IMR-90 (cell line): Measurements from ENCODE around the gene DISC1. TPM values are rescaled to one million over a fixed set of nuclear protein-coding genes. Genes with fewer than 3 reads are reported as not detected.

ENCODE experiments used
- ATAC-seq: fragments of 200-7000 bp; cut with Tn5 transposase; 2 replicates; pipeline ENCODE4 v1.9.1; 2020; ENCODE audit warnings: low read depth, mild to moderate bottlenecking, moderate library complexity
- BruUV-seq: library from RNA; stranded (reverse); fragments of 400-500 nt; replicated peaks from 2 replicates; lab custom pipeline; 2021; lab: Mats Ljungman, UMichigan
- CTCF ChIA-PET: fragments of 300-600 bp; formaldehyde crosslinking; extraction: SDS; loops from one replicate; lab custom pipeline; 2021; ENCODE audit warnings: antibody characterized with exemption; lab: Yijun Ruan, JAX
- POLR2A ChIA-PET: fragments of 300-600 bp; sonication (Branson Sonifier 250); formaldehyde crosslinking; loops from one replicate; lab custom pipeline; 2022; ENCODE audit warnings: antibody characterized with exemption; ENCODE audit not compliant: unreplicated experiment; lab: Charles Lee
- DNase-seq: peaks from one replicate; pipeline ENCODE4 v3.0.0; 2013
- H2AFZ ChIP-seq: replicated peaks from 2 replicates; pipeline ENCODE3; 2013; ENCODE audit warnings: low read length, mild to moderate bottlenecking; ENCODE audit not compliant: poor library complexity
- H2AK5ac ChIP-seq: 2 replicates; pipeline ENCODE4 v1.6.1; 2013; ENCODE audit warnings: low read depth, low read length, inconsistent platforms
- H2AK9ac ChIP-seq: replicated peaks from 2 replicates; pipeline ENCODE3; 2013; ENCODE audit warnings: mild to moderate bottlenecking, low read depth, low read length, moderate library complexity; ENCODE audit not compliant: poor library complexity
- H2BK120ac ChIP-seq: 2 replicates; pipeline ENCODE4 v1.6.1; 2013; ENCODE audit warnings: low read depth, low read length, inconsistent platforms
- H2BK15ac ChIP-seq: 3 replicates; pipeline ENCODE4 v1.6.1; 2013; ENCODE audit warnings: low read depth, low read length, inconsistent platforms
- H2BK20ac ChIP-seq: 2 replicates; pipeline ENCODE4 v1.6.1; 2013; ENCODE audit warnings: low read depth, mild to moderate bottlenecking, inconsistent platforms, low read length, moderate library complexity
- H2BK5ac ChIP-seq: 2 replicates; pipeline ENCODE4 v1.6.1; 2013; ENCODE audit warnings: mild to moderate bottlenecking, low read depth, low read length, inconsistent platforms; ENCODE audit not compliant: poor library complexity, severe bottlenecking
- H3K14ac ChIP-seq: replicated peaks from 2 replicates; pipeline ENCODE4 v1.6.1; 2013; ENCODE audit warnings: low read depth, low read length, inconsistent platforms
- H3K18ac ChIP-seq: 2 replicates; pipeline ENCODE4 v1.6.1; 2013; ENCODE audit warnings: low read depth, low read length, control low read depth
- H3K23ac ChIP-seq: 2 replicates; pipeline ENCODE4 v1.6.1; 2013; ENCODE audit warnings: low read depth, low read length, inconsistent platforms
- H3K27ac ChIP-seq: 2 replicates; pipeline ENCODE4 v1.5.1; 2013; ENCODE audit warnings: mild to moderate bottlenecking, control low read depth, low read length; ENCODE audit not compliant: insufficient read depth
- H3K27me3 ChIP-seq: 2 replicates; pipeline ENCODE4 v1.6.1; 2013; ENCODE audit warnings: low read length; ENCODE audit not compliant: control insufficient read depth, insufficient read depth
- H3K36me3 ChIP-seq: 2 replicates; pipeline ENCODE4 v1.6.1; 2013; ENCODE audit warnings: low read length, mixed read lengths; ENCODE audit not compliant: control insufficient read depth, insufficient read depth
- H3K4ac ChIP-seq: 2 replicates; pipeline ENCODE4 v1.6.1; 2013; ENCODE audit warnings: low read depth, low read length, inconsistent platforms
- H3K4me1 ChIP-seq: 2 replicates; pipeline ENCODE4 v1.6.1; 2013; ENCODE audit warnings: low read length, mixed read lengths; ENCODE audit not compliant: control insufficient read depth, insufficient read depth
- H3K4me2 ChIP-seq: 2 replicates; pipeline ENCODE4 v1.6.1; 2013; ENCODE audit warnings: low read depth, mild to moderate bottlenecking, control low read depth, low read length, moderate library complexity
- H3K4me3 ChIP-seq: 2 replicates; pipeline ENCODE4 v1.5.1; 2013; ENCODE audit warnings: low read depth, mild to moderate bottlenecking, control low read depth, low read length, moderate library complexity; ENCODE audit not compliant: insufficient read depth
- H3K56ac ChIP-seq: 2 replicates; pipeline ENCODE4 v1.6.1; 2013; ENCODE audit warnings: low read length, inconsistent platforms; ENCODE audit not compliant: insufficient read depth; ENCODE audit errors: extremely low read depth
- H3K79me1 ChIP-seq, 2 experiments: 2 replicates each; pipeline ENCODE4 v1.6.1; 2013; ENCODE audit warnings: low read length in 2 of 2, inconsistent platforms in 1 of 2, low read depth in 1 of 2
- H3K9ac ChIP-seq: 2 replicates; pipeline ENCODE4 v1.6.1; 2013; ENCODE audit warnings: low read depth, low read length, control low read depth
- H3K9me1 ChIP-seq: 2 replicates; pipeline ENCODE4 v1.6.1; 2013; ENCODE audit warnings: low read length, inconsistent platforms; ENCODE audit not compliant: insufficient read depth
- H3K9me3 ChIP-seq: 2 replicates; pipeline ENCODE4 v1.6.1; 2013; ENCODE audit warnings: low read length; ENCODE audit not compliant: control insufficient read depth, insufficient read depth
- H4K20me1 ChIP-seq: 2 replicates; pipeline ENCODE4 v1.6.1; 2013; ENCODE audit warnings: low read length, inconsistent platforms; ENCODE audit not compliant: insufficient read depth
- H4K5ac ChIP-seq: 2 replicates; pipeline ENCODE4 v1.6.1; 2013; ENCODE audit warnings: mild to moderate bottlenecking, low read depth, low read length, control low read depth
- H4K8ac ChIP-seq, 2 experiments: 2 replicates each; pipeline ENCODE4 v1.6.1; 2013; ENCODE audit warnings: low read depth in 2 of 2, low read length in 2 of 2, control low read depth in 1 of 2, inconsistent platforms in 1 of 2
- H4K91ac ChIP-seq: 2 replicates; pipeline ENCODE4 v1.6.1; 2013; ENCODE audit warnings: low read depth, low read length, inconsistent platforms; ENCODE audit not compliant: insufficient read depth
- POLR2A ChIP-seq: IDR thresholded peaks from 2 replicates; pipeline ENCODE4 v1.6.1; 2012; ENCODE audit warnings: mild to moderate bottlenecking, low read depth, low read length
- RAD21 ChIP-seq: IDR thresholded peaks from 2 replicates; pipeline ENCODE4 v1.6.1; 2012; ENCODE audit warnings: low read length, improper control_type of control experiment
- RCOR1 ChIP-seq: IDR thresholded peaks from 2 replicates; pipeline ENCODE4 v1.6.1; 2012; ENCODE audit warnings: mild to moderate bottlenecking, low read length, improper control_type of control experiment; ENCODE audit not compliant: insufficient replicate concordance
- SMC3 ChIP-seq: fragments of 150-350 bp; IDR thresholded peaks from 2 replicates; pipeline ENCODE4 v1.6.1; 2016; ENCODE audit warnings: low read depth, mild to moderate bottlenecking, antibody characterized with exemption, low read length, moderate library complexity
- WGBS, 2 experiments: methylation state at CpG; one replicate each; pipeline versions ENCODE4 v1.1.5 to v1.1.7; 2013; ENCODE audit warnings: missing lambda C conversion rate in 2 of 2; ENCODE audit not compliant: insufficient read length in 1 of 2; ENCODE audit errors: extremely low coverage in 2 of 2; 5-methylcytosine and 5-hydroxymethylcytosine counted together
- dilution Hi-C: fragments of 300-500 bp; cut with HindIII; formaldehyde crosslinking; loops from one replicate; pipeline ENCODE4 v1.14.3; 2018; ENCODE audit warnings: low sequenced_read_pairs; ENCODE audit not compliant: unreplicated experiment
- in situ Hi-C: fragments of 300-500 bp; cut with MboI; formaldehyde crosslinking; loops from 3 replicates; pipeline ENCODE4 v1.14.3; 2019; ENCODE audit warnings: low sequenced_read_pairs, inconsistent platforms, mixed read lengths
- intact Hi-C: fragments of 100-400 bp; cut with micrococcal nuclease; formaldehyde crosslinking; loops from 2 replicates; pipeline ENCODE4 v1.10.0; 2022
- polyA plus RNA-seq, 3 experiments: library from polyadenylated mRNA; depleted of rRNA; stranded (reverse); fragments of >200 nt; gene quantifications; 2 replicates each; pipeline ENCODE4 v1.2.3, GENCODE V29; 2012; ENCODE audit warnings: low replicate concordance in 1 of 3
- total RNA-seq: library from RNA; depleted of rRNA; stranded (reverse); fragments of >200 nt; gene quantifications from 2 replicates; pipeline ENCODE4 v1.2.3, GENCODE V29; 2012
- TF ChIP-seq, protein P1 (sequence below): conservative IDR thresholded peaks from 2 replicates; pipeline ENCODE4 v1.5.1; 2012; ENCODE audit warnings: mild to moderate bottlenecking, low read depth, low read length, improper control_type of control experiment

The DISC1 gene
- total and polyA plus RNA-seq, 2 of the 4 experiments (the other 2 are of a cell fraction), result 2.2 to 7.0 TPM

DNA sequence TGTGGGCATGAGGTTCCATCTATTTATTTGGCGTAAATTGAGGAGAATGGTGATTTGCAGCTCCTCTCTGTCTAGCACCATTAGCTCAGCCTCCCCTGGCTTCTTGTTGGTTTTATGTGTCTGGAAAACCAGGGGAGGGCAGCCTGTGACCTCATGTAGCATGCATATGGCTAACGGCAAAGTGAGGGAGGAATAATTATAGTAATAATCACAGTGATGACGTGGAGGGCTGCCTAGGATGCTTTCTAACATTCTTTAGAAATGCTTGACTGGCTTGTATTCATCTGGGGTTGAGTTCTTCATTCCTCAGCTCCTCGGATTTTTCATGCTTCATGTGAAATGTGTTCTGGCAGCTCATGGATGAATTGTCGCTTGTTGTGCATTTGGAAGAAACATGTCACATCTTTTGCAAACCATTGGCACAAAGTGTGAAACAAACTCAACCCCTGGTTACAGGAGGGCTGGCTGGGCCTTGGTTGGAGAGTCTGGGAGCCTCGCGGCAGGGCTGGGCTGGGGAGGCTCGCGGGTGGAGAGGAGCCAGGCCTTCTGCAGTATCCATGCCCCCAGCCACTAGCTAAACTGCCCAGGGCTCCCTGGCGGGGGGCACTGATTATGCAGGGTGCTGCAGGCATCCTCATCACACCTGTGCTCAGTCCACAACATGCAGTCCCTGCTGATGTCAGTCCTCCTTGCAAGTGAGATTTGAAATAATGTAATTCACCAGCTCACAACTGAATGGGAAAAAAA is 149.6 kb downstream of the DISC1 start:
- CTCF ChIA-PET, result interaction anchor here (1.3 kb wide), 1 partner anchor 19 kb away, joined by 6 read pairs; no protein-coding TSS in a partner anchor
- in situ Hi-C loops, result no loop called here

More for the DNA sequence above, 149.6 kb downstream of the DISC1 start:
- Histone ChIP-seq H2BK5ac (peak overlapping the region; percentile 28), H3K9ac (no peak overlapping the region), H3K4me1 (peaks cover 10% of the 10 kb centered on the region), H2BK20ac (peak overlapping the region; percentile 1; the same call in 1 of the 2 replicates), H3K4me3 (no peak overlapping the region), H3K56ac (no peak overlapping the region), H3K36me3 (peaks cover 4% of the 10 kb centered on the region; the same call in 1 of the 2 replicates), H2BK120ac (peak overlapping the region; percentile 52), H3K14ac (peak overlapping the region; percentile 16; the same call in 1 of the 2 replicates), H3K4me2 (no peak overlapping the region; the same call in 1 of the 2 replicates), H3K9me3 (no peaks in the 10 kb centered on the region), H3K18ac (peak overlapping the region; percentile 40; the same call in 1 of the 2 replicates), H3K9me1 (peaks cover 5% of the 10 kb centered on the region; the same call in 1 of the 2 replicates), H4K20me1 (no peaks in the 10 kb centered on the region), H3K27me3 (no peaks in the 10 kb centered on the region), H4K8ac (peak overlapping the region; percentile 11 to 56; a peak in 2 of 4 replicates), H2AK9ac (no peak overlapping the region), H4K91ac (peak overlapping the region; percentile 50; the same call in 1 of the 2 replicates), H3K27ac (peak overlapping the region; percentile 26; the same call in 1 of the 2 replicates), H2AFZ (no peak overlapping the region), H3K23ac (no peak overlapping the region), H2AK5ac (no peak overlapping the region), H3K4ac (peak overlapping the region; percentile 64; the same call in 1 of the 2 replicates), H2BK15ac (no peak overlapping the region), H4K5ac (no peak overlapping the region), H3K79me1 (no peaks in the 10 kb centered on the region)
- dilution Hi-C loops, result no loop called here
- ATAC-seq, result peak; percentile 92
- TF ChIP-seq, protein P1, sequence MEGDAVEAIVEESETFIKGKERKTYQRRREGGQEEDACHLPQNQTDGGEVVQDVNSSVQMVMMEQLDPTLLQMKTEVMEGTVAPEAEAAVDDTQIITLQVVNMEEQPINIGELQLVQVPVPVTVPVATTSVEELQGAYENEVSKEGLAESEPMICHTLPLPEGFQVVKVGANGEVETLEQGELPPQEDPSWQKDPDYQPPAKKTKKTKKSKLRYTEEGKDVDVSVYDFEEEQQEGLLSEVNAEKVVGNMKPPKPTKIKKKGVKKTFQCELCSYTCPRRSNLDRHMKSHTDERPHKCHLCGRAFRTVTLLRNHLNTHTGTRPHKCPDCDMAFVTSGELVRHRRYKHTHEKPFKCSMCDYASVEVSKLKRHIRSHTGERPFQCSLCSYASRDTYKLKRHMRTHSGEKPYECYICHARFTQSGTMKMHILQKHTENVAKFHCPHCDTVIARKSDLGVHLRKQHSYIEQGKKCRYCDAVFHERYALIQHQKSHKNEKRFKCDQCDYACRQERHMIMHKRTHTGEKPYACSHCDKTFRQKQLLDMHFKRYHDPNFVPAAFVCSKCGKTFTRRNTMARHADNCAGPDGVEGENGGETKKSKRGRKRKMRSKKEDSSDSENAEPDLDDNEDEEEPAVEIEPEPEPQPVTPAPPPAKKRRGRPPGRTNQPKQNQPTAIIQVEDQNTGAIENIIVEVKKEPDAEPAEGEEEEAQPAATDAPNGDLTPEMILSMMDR, result peak; percentile 28
- TF ChIP-seq SMC3 (peak; percentile 22; the same call in 1 of the 2 replicates), POLR2A (no peak), RCOR1 (no peak), RAD21 (peak; percentile 41)
- peak; percentile 86 for DNase-seq
- intact Hi-C loops, result no loop called here
- WGBS, 2 experiments, result no CpG with 5 or more reads among the region's 10 CpGs
- POLR2A ChIA-PET, result no interaction called here
- BruUV-seq, result no TSS peak
